ENCODE results near the gene ZNF738.

Gene ZNF738

GRCh38 chr19:21422244-21422643 is 63.4 kb downstream of the ZNF738 start:
- in situ Hi-C loops (cut with MboI; ENCODE audit: low sequenced_read_pairs) = no loop called here

DNA sequence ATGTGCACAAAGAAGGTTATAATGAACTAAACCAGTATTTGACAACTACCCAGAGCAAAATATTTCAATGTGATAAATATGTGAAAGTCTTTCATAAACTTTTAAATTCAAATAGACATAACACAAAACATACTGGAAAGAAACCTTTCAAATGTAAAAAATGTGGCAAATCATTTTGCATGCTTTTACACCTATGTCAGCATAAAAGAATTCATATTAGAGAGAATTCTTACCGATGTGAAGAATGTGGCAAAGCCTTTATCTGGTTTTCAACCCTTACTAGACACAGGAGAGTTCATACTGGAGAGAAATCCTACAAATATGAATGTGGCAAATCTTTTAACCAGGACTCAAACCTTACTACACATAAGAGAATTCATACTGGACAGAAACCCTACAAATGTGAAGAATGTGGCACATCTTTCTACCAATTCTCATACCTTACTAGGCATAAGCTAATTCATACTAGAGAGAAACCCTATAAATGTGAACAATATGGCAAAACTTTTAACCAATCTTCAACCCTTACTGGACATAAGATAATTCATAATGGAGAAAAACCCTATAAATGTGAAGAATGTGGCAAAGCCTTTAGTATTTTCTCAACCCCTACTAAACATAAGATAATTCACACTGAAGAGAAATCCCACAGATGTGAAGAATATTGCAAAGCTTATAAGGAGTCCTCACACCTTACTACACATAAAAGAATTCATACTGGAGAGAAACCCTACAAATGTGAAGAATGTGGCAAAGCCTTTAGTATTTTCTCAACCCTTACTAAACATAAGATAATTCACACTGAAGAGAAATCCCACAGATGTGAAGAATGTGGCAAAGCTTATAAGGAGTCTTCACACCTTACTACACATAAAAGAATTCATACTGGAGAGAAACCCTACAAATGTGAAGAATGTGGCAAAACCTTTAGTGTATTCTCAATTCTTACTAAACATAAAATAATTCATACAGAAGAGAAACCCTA is 64.5 kb downstream of the ZNF738 start:
- in situ Hi-C loops (cut with MboI; ENCODE audit: low sequenced_read_pairs) = no loop called here

Measured in HL-60/S4 treated with phorbol 12-myristate 13-acetate at 8.2 ng/mL for 4 days and 3 days (cell line).